Measurements from ENCODE around the gene NR1I3.

GRCh38 chr1:161258439-161259344 lies 20.7 kb upstream of the NR1I3 start, which contains the start of gene PCP4L1:
- TF ChIP-seq, protein P1, sequence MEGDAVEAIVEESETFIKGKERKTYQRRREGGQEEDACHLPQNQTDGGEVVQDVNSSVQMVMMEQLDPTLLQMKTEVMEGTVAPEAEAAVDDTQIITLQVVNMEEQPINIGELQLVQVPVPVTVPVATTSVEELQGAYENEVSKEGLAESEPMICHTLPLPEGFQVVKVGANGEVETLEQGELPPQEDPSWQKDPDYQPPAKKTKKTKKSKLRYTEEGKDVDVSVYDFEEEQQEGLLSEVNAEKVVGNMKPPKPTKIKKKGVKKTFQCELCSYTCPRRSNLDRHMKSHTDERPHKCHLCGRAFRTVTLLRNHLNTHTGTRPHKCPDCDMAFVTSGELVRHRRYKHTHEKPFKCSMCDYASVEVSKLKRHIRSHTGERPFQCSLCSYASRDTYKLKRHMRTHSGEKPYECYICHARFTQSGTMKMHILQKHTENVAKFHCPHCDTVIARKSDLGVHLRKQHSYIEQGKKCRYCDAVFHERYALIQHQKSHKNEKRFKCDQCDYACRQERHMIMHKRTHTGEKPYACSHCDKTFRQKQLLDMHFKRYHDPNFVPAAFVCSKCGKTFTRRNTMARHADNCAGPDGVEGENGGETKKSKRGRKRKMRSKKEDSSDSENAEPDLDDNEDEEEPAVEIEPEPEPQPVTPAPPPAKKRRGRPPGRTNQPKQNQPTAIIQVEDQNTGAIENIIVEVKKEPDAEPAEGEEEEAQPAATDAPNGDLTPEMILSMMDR (IDR thresholded peaks at IDR 0.05) = peak; percentile 7
- TF ChIP-seq EZH2phosphoT487 (IDR thresholded peaks at IDR 0.05) = peak; percentile 46
- peak; percentile 66 for TF ChIP-seq EZH2 (IDR thresholded peaks at IDR 0.05)

All from neural progenitor cell (in vitro differentiated cells).